Stimulated activated CD4-positive, alpha-beta T cell treated with anti-CD3 and anti-CD28 coated beads, Interleukin-4, amount 100 ng/mL, for 24 hours (primary cell): Measurements from ENCODE around the gene BCL2.

Source experiments
- DNase-seq: peaks from one replicate; pipeline ENCODE4 v3.0.0-alpha.2; 2020

Gene BCL2

DNA sequence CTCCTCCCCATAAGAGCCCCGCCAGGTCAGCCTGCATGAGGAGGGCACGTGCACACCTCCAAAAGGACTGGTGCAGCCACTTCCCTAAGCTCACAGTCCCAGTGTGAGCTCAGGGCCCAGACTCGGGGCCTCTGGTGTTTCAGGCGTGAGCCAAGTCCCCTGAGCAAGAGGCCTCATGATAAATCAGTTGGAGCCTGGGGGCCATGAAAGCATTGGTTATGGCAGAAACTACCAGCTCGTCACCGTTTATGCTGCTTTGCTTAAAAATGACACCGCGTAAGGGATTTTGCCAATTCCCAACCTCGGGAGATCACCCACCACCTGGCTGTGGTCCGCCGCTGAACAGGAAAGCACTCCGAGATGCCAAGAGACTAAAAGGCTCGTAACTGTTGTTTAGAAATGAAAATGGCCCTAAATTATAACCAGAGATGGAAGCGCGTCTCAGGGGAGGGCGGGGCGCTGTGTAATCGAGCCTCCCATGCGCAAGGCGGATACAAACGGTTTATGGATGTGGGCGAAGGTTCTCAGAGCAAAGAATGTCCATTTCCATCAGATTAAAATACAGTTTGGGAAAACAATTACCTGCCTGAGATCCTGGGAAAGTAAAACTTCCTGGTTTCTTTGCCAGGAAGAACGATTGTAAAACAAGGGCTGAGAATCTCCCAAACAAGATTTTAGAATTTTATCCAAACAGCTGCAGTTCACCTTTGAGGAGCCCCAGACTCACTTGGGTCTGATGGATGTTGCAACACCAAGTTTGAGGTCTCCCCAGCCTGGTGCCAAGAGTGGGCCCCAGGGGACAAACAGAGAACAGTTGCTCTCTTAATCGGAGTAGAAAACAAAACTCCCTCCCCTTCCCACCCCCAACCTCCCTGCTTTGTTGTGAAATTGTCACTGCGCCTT, 141.4 kb downstream of the BCL2 start:
- no peak for DNase-seq

DNA sequence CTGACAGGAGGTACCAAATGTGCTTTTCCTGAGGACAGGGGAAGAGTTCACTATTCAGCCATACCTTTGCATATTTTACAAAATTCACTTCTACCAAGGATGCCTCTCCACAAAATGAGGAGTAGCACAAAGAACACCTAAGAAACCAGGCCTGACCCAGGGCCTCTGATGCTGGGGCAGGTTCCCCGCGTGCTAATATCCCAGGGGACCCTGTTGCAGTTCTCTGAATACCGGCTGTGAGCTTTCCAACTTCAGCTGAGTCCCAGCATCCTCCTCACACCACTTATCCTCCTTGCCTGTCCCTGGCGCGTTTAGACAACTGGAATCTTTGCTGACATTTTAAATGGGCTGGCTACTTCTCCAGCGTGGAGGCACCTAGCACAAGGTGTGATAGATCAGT, 142.3 kb downstream of the BCL2 start:
- DNase-seq, result no peak

DNA sequence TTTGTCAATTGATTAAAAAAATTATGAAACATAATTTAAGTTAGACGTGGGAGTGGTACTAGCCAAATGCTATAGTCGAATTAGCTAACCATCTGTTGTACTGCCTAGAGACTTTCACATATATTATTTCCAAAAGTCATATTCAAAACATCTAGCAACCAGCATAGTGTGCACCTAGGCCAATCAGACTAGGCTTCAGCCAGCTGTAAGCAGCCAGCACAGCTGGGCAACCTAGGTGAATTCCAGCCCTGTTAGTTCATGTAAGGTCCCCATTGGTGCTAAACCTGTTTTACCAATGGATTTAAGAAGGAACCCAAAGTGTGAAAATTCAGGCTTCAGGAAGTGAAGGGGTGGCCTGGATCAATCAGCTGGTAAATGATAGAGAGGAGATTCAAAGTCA, 144.3 kb downstream of the BCL2 start:
- no peak for DNase-seq

DNA sequence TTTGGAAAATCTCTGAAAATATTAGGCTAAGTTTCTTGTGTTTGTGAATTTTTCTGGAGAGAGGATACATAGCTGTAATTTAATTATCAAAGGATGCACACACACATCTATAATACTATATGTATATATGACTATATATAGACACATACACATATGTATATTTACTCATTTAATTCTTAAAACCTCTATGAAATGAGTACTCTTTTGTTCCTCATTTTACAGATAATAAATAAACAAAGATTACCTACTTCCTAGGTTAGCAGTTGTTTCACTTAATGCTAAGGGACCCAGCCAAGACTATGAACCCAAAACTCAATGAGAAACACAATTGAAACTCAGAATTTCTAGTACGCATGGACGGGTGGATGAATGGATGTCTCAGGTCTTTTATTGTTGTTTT, 145.6 kb downstream of the BCL2 start:
- no peak for DNase-seq

DNA sequence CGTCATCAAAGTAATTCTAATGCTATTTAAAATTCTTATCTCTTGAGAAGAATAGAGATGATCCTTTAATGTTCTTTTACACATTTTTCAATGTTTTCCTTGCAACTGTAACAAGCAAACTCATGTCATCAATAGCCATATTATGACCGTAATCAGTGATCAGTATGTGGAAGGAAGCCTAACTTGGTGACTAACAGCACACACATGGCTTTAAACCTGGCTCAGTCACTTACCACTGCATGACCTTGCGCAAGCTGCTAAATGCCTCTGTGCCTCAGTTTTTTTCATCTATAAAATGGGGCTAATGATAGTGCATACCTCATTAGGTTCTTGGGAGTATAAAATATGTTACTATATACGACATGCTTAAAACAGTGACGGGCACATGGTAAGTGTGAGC, 149.7 kb downstream of the BCL2 start:
- DNase-seq, result no peak

DNA sequence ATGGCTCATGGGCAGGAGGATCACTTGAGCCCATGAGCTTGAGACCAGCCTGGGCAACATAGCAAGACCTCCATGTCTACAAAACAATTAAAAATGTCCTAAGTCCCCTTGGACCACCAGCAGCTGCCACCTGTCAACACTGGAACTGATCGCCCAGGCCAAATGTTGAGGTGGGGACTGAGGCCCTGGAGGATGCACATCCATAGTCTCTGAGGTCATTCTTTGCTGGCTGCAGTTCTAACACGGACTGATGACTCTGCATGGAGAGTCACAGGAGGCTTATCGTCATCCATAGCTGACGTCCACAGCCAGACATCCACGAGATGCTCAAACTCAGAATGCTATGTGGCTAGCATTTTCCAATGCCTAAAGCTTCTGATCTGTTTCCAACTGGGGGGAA, 151.3 kb downstream of the BCL2 start:
- no peak for DNase-seq

DNA sequence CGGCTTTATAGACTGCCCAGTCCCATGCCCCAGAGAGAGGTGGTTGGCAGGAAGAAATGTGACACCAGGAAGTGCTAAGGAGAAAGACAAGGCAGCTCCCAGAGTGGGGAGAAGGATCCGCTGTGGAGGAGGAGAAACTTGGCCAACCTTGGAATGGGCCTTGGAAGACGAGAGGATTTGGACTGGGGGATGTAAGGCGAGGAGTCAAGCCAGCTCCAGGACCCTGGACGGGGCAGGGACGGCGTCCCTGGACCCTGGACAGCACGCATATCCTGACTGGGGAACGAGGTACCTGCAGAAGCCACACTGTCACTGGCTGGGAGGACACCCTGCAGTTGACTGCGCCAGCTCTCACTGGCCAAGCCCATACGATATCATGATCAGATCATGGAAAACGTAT, 153.4 kb downstream of the BCL2 start:
- DNase-seq, result no peak

DNA sequence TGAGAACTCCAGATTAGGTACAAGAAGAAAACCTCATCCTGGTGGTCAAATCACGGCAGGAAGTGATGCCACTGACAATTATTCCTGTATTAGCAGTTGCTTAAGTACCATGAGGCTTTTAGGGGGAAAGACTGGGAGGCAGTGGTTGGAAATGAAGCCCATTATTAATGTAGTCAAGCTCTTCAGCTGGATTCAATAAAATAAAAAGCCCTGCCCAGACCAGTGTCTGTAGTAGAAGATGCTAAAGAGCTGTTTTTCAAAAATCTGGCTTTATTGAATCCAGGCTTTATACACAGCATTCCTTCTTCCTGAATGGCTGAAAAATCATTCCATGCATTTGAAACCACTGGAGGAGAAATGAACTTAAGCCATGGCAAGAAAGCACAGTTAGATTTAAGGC, 155.2 kb downstream of the BCL2 start:
- no peak for DNase-seq

DNA sequence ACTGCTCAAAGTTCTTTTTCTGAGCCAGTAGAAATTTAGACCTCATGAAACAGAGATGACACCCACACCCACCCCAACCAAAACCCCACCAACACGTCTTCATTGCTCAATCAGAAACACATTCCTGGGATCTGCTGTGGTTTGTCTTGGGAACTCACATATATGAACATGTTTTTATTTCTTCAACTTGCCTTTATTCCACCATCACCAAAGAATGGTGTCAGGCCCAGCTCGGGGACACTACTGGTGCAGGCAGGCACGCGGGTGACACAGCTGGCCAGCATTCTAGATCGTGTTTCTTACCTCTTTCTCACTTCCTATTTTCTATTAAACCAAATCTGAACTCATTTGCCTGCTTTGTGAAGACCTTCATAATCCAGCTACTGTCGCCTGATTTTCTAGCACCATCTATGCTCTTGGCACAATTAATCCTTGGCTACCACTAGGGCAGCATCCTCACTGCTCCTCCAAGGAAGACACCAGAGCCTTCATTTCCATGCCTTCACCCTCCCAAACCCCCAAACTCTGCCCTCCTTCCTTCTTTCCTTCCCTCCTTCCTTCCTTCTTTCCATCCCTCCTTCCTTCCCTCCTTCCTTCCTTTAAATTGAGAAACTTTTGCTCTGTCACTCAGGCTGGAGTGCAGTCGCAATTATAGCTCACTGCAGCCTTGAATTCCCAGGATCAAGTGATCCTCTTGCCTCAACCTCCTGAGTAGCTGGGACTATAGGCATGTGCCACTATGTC, 157.1 kb downstream of the BCL2 start:
- peak; percentile 44 for DNase-seq

DNA sequence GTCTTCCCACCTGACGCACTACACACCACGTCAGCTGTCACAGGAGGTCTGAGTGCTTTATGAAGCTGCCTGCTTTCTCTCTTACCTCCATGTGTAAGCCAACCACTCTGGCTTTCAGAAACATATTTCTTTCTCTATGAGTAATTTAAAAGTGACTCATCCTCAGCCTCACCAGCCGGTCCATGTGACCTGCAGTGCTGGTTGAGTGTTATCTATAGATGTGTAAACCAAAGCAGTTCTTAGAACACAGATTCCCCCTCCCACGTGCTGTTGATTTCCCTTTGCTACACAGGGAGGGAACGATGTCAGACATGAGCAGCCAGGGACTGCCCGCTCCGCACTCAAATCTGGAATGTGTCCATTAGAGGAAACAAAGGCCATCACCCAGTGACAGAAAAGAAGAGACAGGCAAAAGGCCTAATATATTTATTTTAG, 157.8 kb downstream of the BCL2 start:
- DNase-seq, result peak; percentile 89

DNA sequence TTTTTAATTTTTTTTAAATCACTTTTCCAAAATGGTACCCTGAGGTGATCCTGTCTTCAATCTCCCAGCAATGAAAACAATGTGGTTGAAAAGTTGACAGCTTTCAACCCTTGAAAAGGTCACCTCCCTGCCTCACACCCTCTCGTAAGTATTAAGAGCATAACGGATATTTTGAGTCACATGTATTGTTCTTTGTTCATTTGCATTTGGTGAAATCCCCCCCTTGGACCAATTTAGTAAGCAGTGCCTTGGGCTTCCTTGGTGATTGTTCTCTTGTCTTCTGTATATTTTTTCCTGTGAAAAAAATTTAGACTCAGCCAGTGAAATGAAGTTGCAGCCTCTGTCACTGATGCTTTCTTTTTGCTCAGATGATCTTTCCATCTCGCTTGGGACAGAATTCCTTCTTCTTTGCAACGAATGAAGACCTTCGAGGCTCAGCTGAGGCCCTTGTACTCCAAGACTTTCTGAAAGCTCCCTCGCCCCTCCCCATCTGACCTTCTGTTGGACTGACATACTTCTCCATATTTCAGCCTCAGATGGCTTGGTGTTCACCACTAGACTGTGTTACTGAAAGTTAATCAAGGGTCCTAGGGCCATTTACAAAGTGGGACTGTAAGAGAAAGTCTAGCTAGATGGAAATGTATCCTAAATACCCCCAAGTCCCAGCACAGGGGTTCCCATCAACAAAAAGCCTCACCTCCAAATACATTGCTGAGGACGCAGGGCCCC, 158.4 kb downstream of the BCL2 start:
- peak; percentile 70 for DNase-seq

DNA sequence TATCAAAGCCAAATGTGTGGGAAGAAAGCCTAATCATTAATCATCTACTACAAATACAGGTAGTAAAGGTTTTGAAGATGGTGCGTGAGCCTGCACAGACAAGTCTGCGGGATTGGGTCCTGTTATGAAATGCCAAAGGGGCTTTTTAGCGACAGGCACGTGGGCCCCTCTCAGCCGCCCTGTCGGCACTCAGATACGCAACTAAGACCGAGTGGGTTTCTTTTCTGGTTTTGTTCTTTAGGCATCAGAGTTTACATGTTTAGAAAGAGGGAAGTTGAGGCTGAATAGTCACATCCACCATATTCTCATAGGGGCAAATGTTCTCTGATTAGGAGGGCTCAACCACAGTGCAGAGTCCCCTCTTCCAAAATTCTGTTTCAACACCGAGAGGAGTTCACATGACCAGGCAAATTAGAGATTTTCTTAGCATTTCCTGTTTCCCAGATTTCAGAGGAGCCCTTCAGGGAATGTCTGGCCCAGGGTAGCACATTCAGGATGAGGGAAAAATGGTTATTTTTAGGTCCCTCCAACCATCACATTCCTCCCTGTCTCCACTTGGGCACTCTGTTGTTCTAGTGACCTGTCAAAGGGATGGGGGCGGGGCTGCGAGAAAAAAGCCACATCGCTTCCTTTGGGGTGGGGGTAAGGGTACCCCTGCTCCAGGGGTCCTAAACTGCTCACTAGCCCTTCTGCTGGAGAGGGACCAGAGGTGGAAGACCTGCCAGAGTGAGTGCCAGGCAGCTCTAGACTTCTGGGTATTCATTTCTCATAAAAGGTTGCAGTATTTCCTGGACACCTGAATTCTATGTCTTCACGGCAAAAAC, 159.2 kb downstream of the BCL2 start:
- peak; percentile 55 for DNase-seq

DNA sequence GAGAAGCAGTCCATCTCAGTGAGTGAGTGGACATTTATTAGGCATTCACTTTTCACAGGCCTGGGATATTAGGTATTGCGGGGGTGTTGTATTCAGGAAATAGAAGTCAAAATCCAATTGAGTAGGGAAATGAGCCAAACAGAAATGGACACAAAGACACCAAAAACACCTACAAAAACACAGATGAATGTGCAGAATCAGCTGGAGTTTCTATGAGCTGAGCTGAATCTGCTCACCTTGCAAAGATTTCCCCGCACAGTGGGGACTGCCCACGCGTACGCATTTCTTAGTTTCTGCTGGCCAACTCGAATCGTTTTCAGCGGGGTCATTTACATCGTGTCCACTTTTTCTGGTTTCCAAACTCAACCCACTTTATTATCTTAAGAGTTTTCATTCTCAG, 160.0 kb downstream of the BCL2 start:
- DNase-seq, result peak; percentile 67

DNA sequence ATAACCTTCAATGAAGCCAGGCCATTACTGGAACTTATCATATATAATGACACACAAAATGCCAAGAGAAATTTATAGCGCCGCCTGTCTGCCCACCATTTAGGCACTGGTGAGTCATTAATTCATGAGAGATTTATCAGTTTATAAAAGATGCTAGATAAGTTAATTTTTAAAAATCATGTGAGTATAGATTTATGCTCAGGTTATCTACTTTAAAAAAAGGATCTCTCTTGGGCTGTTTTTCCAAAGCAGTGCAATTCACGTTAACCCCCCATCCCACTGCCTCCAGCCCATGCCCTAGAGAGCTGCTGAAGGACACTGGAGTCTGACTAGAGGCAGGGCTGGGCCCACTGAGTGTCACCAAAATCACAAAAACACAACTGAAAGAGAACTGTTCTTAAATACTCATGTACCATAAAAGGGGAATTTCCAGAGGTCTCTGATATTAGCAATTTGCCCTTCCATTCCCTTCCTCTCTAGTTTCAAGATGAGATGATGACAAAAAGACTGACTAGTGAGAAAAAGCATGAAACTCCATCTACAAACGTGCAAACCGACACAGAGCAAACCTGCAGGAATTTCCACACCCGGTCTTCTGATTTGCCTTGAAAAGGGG, 160.8 kb downstream of the BCL2 start:
- DNase-seq, result peak; percentile 68

DNA sequence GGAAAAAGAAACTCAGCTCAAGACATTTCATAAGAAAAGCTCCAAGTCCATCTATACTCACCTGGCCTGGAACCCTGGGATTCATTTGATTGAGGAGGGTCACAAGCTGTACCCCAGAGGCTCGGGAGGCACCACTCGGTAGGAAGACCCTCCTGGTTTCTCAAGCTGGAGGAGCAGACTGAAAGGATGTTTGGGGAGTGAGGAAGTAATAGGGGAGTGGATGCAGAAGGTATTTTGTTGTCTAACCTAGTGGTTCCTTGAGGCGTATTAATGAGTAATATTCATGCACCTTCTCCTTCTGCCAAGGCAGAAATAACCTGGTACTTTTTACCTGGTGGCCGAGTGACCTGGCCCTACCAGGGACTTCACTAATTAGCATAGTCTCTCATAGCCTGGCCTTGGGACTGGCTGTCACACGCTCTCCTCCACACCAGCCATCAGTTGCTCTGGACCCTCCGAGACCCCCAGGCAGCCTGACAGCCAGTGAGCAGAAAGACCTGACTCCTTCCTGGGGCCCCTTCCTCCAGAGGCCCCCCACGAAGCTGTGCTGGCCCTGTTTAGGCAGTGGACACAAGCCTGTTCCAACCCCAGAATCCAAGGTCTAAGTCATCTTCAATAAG, 161.4 kb downstream of the BCL2 start:
- no peak for DNase-seq

DNA sequence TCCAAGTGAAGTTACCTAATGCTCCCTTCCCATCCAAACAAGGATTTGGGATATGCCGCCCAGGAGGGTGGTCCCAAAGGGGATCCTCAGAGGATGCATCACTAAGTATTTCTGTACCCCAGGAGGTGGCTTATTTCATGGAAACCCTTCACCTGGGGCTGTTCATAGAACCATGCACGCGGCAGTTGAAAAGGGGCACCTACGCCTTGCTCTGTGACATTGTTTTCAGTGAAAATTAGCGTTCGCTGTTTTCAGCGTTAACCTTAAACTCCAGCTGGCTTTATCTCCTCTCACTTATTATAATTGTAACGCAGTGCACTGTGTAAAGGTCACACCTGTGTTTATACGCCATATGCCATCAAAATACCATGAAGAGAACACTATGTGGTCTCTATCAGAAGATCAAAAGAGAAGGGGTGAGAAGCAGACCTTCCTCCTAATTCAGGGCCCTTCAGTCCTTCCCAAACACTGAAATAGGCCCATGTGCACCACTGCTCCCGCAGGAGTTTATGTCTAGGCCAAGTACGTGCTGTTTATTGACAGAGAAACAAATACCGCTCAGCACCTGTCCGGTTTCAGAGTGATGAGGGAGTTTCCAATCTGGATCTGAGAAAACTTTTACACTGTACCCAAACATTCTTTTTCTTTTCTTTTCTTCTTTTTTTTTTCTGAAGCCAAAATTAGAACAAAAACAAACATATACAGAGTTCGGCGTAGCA, 162.1 kb downstream of the BCL2 start:
- DNase-seq, result peak; percentile 35

DNA sequence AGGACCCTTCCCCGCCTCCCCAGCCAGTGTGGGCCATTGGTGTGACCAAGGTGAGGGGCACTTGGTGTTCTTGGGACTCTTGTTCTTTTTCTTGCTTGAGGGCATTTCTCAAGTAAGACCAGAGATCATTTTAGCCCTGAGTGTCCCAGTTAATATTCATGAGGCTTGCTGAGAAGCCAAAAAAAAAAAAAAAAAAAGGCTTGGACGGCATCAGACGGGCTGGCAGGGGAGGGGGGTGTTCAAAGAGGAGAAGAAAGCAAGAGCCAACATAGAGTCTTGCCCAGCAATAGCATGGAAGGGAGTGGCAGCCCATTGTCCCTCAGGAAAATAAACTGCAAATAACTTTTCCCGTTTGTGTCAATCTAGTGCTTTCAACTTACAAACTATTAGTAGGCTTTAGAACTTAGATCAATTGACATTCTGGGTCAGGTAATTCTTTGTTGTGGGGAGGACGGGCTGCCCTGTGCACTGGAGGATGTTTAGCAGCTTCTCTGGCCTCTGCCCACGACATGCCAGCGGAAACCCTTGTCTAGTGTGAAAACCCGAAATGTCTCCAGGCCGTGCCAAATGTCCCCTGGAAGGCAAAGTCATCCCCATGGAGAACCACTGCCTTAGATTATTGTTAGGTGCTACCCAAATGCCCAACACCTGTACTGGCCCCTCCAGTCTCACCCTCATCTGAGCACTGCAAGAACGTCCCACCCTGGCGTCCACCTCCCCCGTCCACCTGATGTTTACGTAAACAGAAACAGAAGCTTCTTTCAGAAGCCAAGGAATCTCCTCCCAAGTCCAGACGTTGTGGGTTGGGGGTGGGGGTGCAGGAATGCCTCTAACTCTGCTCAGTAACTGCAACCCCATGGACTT, 163.4 kb downstream of the BCL2 start:
- DNase-seq, result no peak

DNA sequence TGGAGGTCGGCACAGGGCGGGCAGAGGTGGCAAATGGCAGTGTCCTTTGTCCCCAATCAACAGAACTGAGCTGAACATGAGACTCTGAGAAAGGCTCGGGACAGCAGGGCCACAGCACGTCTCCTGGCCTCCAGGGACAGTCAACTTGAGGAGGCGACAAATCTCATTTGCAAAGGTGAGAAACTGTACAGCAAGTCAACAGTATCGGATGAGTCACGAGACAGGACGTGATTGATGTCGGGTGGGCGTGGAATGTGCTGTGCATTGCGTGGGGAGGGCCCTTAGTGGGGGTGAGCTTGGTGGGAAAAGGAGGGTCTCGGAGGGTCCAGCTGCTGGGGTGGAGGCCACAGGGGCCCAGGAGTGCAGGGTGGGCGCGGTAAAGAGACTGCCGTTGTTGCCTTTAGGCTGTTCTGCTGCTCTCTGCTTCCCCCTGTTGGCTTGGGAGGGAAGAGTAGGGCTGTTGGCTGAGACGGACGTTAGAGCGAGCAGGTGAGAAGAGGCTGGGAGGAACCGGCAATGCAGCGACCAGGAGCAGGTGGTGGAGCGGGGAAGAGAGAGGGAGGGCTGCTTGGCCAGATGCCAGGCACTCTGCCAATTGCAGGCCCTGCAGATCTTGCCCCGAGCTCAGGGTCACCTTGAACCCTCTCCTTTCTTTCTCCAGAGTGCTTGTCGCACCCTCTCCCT, 164.3 kb downstream of the BCL2 start:
- peak; percentile 90 for DNase-seq
